BLaER1 treated with 17β-estradiol and CSF1 and Interleukin-3, amounts not matched to agents 10 nM and 100 nM (cell line): Measurements from ENCODE around the gene RAB44.

Experiments used
- H3K27ac ChIP-seq, 11 experiments: shearing (Covaris generic); formaldehyde crosslinking; 2 replicates each; pipeline ENCODE4 v1.8.1; 2022
- H3K27me3 ChIP-seq, 11 experiments: shearing (Covaris generic); formaldehyde crosslinking; 2 replicates each; pipeline ENCODE4 v1.8.1; 2022
- H3K36me3 ChIP-seq, 11 experiments: shearing (Covaris generic); formaldehyde crosslinking; 2 replicates each; pipeline ENCODE4 v1.8.1; 2022
- H3K4me1 ChIP-seq, 10 experiments: shearing (Covaris generic); formaldehyde crosslinking; 2 replicates each; pipeline ENCODE4 v1.8.1; 2022
- H3K4me2 ChIP-seq, 11 experiments: shearing (Covaris generic); formaldehyde crosslinking; 2 replicates each; pipeline ENCODE4 v1.8.1; 2022
- H3K4me3 ChIP-seq, 10 experiments: shearing (Covaris generic); formaldehyde crosslinking; 2 replicates each; pipeline ENCODE4 v1.8.1; 2022
- H3K9ac ChIP-seq, 11 experiments: shearing (Covaris generic); formaldehyde crosslinking; 2 replicates each; pipeline ENCODE4 v1.8.1; 2022
- H3K9me3 ChIP-seq, 11 experiments: shearing (Covaris generic); formaldehyde crosslinking; replicated peaks in 1 of 11; 2 replicates each; pipeline ENCODE4 v1.8.1; 2022
- H4K20me1 ChIP-seq, 11 experiments: shearing (Covaris generic); formaldehyde crosslinking; 2 replicates each; pipeline ENCODE4 v1.8.1; 2022
- Cebpa-rat ChIP-seq, 11 experiments: shearing (Covaris generic); IDR thresholded peaks; 2 replicates each; pipeline ENCODE4 v1.8.1; 2022

Gene RAB44

GRCh38 chr6:36760685-36761435 lies 63.2 kb downstream of the RAB44 start:
- H4K20me1 ChIP-seq = no peaks in the 10 kb centered on the region
- H3K27me3 ChIP-seq = no peaks in the 10 kb centered on the region
- no peaks in the 10 kb centered on the region for H3K36me3 ChIP-seq
- H3K9ac ChIP-seq = peak overlapping the region; percentile 4 to 65 (median 46); a peak in 17 of 22 replicates
- no peaks in the 10 kb centered on the region for H3K9me3 ChIP-seq
- TF ChIP-seq Cebpa-rat (IDR thresholded peaks at IDR 0.05) = no peak
- peak overlapping the region in 2 of 10 experiments; percentile 8 to 9; a peak in 1 of 20 replicates for H3K4me3 ChIP-seq
- peak overlapping the region in 9 of 11 experiments; percentile 11 to 71 (median 51); a peak in 15 of 22 replicates for H3K27ac ChIP-seq
- H3K4me1 ChIP-seq = peaks cover 67 to 99% (median 93%) of the 10 kb centered on the region in 10 experiments
- H3K4me2 ChIP-seq = peak overlapping the region; percentile 55 to 92 (median 83)

DNA sequence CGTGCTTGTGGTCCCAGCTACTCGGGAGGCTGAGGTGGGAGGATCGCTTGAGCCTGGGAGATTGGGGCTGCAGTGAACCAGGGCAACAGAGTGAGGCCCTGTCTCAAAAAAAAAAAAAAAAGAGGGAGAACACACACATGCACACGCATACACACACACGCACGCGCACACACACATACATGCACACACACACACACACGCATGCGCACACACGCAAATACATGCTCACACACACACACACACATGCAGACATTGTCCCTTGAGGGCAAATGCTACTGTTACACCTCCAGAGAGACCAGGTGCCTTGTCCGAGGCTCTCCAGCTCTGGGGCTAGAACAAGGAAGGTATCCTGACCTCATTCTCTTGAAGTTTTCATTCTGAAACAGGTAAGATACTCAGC lies 64.5 kb downstream of the RAB44 start:
- H3K9ac ChIP-seq = no peak overlapping the region
- no peak overlapping the region for H3K27ac ChIP-seq
- no peaks in the 10 kb centered on the region for H4K20me1 ChIP-seq
- H3K36me3 ChIP-seq = no peaks in the 10 kb centered on the region
- no peak for TF ChIP-seq Cebpa-rat (IDR thresholded peaks at IDR 0.05)
- H3K4me2 ChIP-seq = peak overlapping the region in 8 of 11 experiments; percentile 76 to 92 (median 84); a peak in 16 of 22 replicates
- no peaks in the 10 kb centered on the region for H3K27me3 ChIP-seq
- no peak overlapping the region for H3K4me3 ChIP-seq
- peaks cover 64 to 99% (median 93%) of the 10 kb centered on the region in 10 experiments for H3K4me1 ChIP-seq
- H3K9me3 ChIP-seq = no peaks in the 10 kb centered on the region

DNA sequence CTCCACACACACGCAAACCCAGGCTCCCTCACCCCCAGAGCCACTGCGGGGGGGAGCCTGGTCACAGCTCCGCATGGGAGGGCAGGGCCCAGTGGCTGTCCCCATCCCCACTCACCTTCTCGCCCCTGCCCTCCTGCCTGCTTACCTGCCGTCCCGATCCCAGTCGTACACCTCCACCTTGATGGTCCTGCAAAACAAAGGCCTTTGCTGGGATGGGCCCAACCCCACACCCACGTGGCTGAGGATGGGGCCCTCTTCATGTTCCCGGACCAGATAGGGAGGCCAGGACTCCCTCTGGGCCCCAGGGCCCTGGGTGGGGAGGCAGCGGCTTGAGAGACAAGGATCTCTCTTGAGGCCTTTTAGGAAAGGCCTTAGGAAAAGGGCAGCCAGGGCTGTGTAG lies 67.6 kb downstream of the RAB44 start:
- H3K4me2 ChIP-seq = peak overlapping the region; percentile 55 to 98 (median 94)
- peak overlapping the region in 10 of 11 experiments; percentile 30 to 90 (median 78); a peak in 19 of 22 replicates for H3K27ac ChIP-seq
- peak overlapping the region in 8 of 10 experiments; percentile 27 to 50 (median 42); a peak in 14 of 20 replicates for H3K4me3 ChIP-seq
- peak overlapping the region; percentile 17 to 80 (median 68); a peak in 19 of 22 replicates for H3K9ac ChIP-seq
- no peaks in the 10 kb centered on the region for H3K9me3 ChIP-seq
- no peak for TF ChIP-seq Cebpa-rat (IDR thresholded peaks at IDR 0.05)
- peaks cover 66 to 100% (median 95%) of the 10 kb centered on the region in 10 experiments for H3K4me1 ChIP-seq
- peaks cover 0 to 19% (median 4%) of the 10 kb centered on the region in 11 experiments; a peak in 5 of 22 replicates for H4K20me1 ChIP-seq
- H3K36me3 ChIP-seq = no peaks in the 10 kb centered on the region
- peaks cover 0 to 5% (median 0%) of the 10 kb centered on the region in 11 experiments; a peak in 3 of 22 replicates for H3K27me3 ChIP-seq

DNA sequence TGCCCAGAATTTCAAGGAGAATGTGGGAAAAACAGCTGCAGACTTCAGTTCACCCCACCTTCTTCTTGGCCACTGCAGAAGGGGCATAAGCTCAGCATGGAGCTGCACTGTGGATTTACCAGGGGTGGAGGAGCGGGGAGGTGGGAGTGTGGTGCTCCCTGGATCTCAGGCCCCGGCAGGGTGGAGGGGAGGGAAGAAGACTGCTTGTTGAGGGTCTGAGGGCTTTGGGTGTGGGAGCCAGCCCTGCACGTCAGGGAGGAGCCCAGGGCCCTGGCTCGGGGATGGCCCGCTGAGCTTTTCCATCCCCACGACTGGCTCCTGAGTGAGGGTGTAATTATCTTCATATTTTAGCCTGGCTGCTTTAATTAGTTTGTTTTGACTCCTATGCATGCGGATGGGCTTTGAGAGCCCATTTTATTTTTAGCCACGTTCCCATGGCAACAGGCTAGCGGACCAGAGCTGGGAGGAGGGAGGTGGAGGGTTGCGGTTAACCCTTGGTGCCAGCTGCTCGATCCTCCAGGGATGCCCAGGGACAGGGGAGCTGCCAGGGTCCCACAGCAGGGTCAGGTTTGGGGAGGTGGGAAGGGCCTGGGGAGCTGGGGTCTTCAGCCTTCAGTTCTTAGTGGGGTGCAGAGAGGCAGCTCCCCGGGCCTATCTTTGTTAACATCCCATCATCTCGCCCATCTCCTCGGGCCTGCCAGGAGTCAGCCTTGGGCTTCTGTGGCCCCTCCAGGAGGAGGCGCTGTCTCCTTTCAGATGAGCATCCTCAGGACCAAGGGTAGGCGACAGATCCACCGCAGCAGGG lies 68.2 kb downstream of the RAB44 start:
- Histone ChIP-seq H3K9me3 (no peaks in the 10 kb centered on the region), H3K9ac (peak overlapping the region; percentile 17 to 80 (median 68); a peak in 19 of 22 replicates), H4K20me1 (peaks cover 0 to 21% (median 8%) of the 10 kb centered on the region in 11 experiments; a peak in 6 of 22 replicates), H3K36me3 (no peaks in the 10 kb centered on the region), H3K4me1 (peaks cover 66 to 100% (median 95%) of the 10 kb centered on the region in 10 experiments), H3K27me3 (peaks cover 0 to 5% (median 0%) of the 10 kb centered on the region in 11 experiments; a peak in 4 of 22 replicates), H3K27ac (peak overlapping the region in 10 of 11 experiments; percentile 30 to 90 (median 78); a peak in 19 of 22 replicates), H3K4me3 (peak overlapping the region in 8 of 10 experiments; percentile 27 to 50 (median 42); a peak in 16 of 20 replicates), H3K4me2 (peak overlapping the region; percentile 55 to 98 (median 94))
- no peak for TF ChIP-seq Cebpa-rat (IDR thresholded peaks at IDR 0.05)

GRCh38 chr6:36766399-36766945 lies 68.8 kb downstream of the RAB44 start:
- Histone ChIP-seq H3K9ac (peak overlapping the region in 7 of 11 experiments; percentile 23 to 71 (median 68); a peak in 9 of 22 replicates), H3K4me2 (peak overlapping the region; percentile 55 to 98 (median 94)), H3K36me3 (no peaks in the 10 kb centered on the region), H4K20me1 (peaks cover 0 to 25% (median 8%) of the 10 kb centered on the region in 11 experiments; a peak in 7 of 22 replicates), H3K4me3 (peak overlapping the region in 2 of 10 experiments; percentile 44 to 50; a peak in 3 of 20 replicates), H3K4me1 (peaks cover 61 to 100% (median 95%) of the 10 kb centered on the region in 10 experiments), H3K9me3 (no peaks in the 10 kb centered on the region), H3K27ac (peak overlapping the region in 7 of 11 experiments; percentile 1 to 90 (median 83); a peak in 13 of 22 replicates), H3K27me3 (peaks cover 0 to 10% (median 0%) of the 10 kb centered on the region in 11 experiments; a peak in 4 of 22 replicates)
- TF ChIP-seq Cebpa-rat (IDR thresholded peaks at IDR 0.05) = no peak

DNA sequence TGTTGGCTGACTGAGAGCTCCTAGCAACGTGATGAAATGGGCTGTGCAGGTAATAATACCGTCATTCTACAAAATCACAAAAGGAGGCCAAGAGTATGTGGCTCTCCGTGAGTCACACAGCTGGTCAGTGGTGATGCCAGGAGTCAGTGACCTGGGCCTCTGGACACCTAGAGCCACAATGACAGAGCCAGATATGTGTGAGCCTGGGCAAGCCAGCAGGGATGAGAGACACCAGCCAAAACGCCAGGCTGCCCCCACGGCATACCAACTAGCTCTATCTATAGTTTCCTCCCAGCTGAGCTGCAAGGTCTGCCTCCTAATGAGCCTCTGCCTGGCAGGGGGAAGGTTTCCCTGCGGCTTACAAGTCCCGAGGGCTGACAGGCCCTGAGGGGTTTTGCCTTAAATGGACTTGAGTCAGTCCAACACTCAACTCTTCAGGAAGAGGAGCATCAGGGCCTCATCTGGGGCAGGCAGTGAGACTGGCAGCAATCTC lies 71.6 kb downstream of the RAB44 start:
- Histone ChIP-seq H3K4me3 (peak overlapping the region in 7 of 10 experiments; percentile 1 to 28 (median 9); a peak in 8 of 20 replicates), H3K27ac (peak overlapping the region in 3 of 11 experiments; percentile 2 to 31 (median 17); a peak in 4 of 22 replicates), H3K9me3 (no peaks in the 10 kb centered on the region), H3K9ac (peak overlapping the region in 5 of 11 experiments; percentile 24 to 40 (median 28); a peak in 7 of 22 replicates), H3K36me3 (no peaks in the 10 kb centered on the region), H3K27me3 (peaks cover 0 to 24% (median 4%) of the 10 kb centered on the region in 11 experiments; a peak in 6 of 22 replicates), H3K4me2 (peak overlapping the region; percentile 71 to 98 (median 94)), H3K4me1 (peaks cover 59 to 94% (median 89%) of the 10 kb centered on the region in 10 experiments), H4K20me1 (peaks cover 0 to 31% (median 8%) of the 10 kb centered on the region in 11 experiments; a peak in 8 of 22 replicates)
- TF ChIP-seq Cebpa-rat (IDR thresholded peaks at IDR 0.05) = no peak

DNA sequence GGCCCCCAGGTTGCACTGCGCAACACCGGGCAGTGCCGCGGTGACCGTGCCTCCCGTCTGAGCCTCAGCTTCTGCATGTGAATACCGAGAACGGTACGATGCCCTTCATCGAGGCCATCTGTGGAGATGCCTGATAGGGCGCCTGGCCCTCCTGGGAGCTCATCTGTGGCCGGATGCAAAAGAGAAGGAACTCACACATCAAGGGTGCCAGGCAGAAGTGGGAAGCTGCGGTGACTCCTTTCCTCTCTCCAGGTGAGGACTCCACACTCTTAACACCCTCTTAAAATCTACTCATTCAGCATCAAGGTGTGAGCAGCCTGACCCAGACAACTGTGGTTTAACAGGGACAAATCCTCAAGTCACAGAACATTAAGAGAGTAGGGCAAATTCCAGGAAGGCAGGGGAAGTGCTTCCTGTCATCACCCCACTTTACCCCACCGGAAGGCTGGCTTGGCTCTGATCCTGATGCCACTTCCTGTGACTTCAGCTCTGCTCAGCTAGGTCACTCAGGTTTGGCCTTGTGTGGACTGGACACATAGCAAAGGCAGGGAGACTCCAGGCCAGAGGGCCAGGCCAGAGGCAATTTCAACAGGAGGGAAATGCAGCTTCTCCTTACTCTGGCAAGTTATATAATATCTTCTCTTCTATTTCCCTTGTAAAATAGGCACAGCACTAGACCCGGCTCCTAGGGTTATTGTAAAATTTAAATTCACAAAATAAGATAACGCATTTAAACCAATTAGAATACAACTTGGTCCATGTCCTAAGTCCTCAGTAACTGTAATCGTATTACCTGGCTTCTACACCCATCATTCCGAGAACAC lies 72.3 kb downstream of the RAB44 start:
- Histone ChIP-seq H3K4me1 (peaks cover 58 to 88% (median 83%) of the 10 kb centered on the region in 10 experiments), H3K4me2 (peak overlapping the region; percentile 71 to 98 (median 94)), H3K27ac (peak overlapping the region in 3 of 11 experiments; percentile 2 to 31 (median 17); a peak in 5 of 22 replicates), H3K36me3 (no peaks in the 10 kb centered on the region), H3K9ac (peak overlapping the region in 5 of 11 experiments; percentile 24 to 40 (median 28); a peak in 5 of 22 replicates), H3K27me3 (peaks cover 0 to 30% (median 7%) of the 10 kb centered on the region in 11 experiments; a peak in 15 of 22 replicates), H3K9me3 (no peaks in the 10 kb centered on the region), H3K4me3 (peak overlapping the region in 6 of 10 experiments; percentile 1 to 28 (median 14); a peak in 6 of 20 replicates), H4K20me1 (peaks cover 0 to 31% (median 8%) of the 10 kb centered on the region in 11 experiments; a peak in 8 of 22 replicates)
- no peak for TF ChIP-seq Cebpa-rat (IDR thresholded peaks at IDR 0.05)
